OCI-LY1 (cell line): ENCODE data around the gene GNB5.

Experiments
- H2AFZ ChIP-seq: fragments of 200-600 bp; sonication (generic), shearing (Covaris generic); 2 replicates; pipeline ENCODE4 v1.6.0; 2014; ENCODE audit warnings: antibody characterized with exemption, mild to moderate bottlenecking, low read length
- H3F3A ChIP-seq: fragments of 200-600 bp; sonication (generic), shearing (Covaris generic); 2 replicates; pipeline ENCODE4 v1.6.0; 2014; ENCODE audit warnings: mild to moderate bottlenecking, antibody characterized with exemption, low read length, moderate library complexity; ENCODE audit not compliant: insufficient read depth
- H3K27ac ChIP-seq: fragments of 200-600 bp; sonication (generic); 2 replicates; pipeline ENCODE4 v1.5.1; 2014; ENCODE audit warnings: low read length, mixed run types, mild to moderate bottlenecking, low read depth; ENCODE audit not compliant: poor library complexity, severe bottlenecking
- H3K27me3 ChIP-seq: fragments of 200-600 bp; sonication (generic); 2 replicates; pipeline ENCODE4 v1.6.0; 2014; ENCODE audit warnings: antibody characterized with exemption, mild to moderate bottlenecking, low read length, moderate library complexity; ENCODE audit not compliant: insufficient read depth
- H3K36me3 ChIP-seq: fragments of 200-600 bp; sonication (generic); 2 replicates; pipeline ENCODE4 v1.6.1; 2014; ENCODE audit warnings: mild to moderate bottlenecking, antibody characterized with exemption, low read length, moderate library complexity, mixed read lengths; ENCODE audit not compliant: insufficient read depth
- H3K4me1 ChIP-seq: fragments of 200-600 bp; sonication (generic); 2 replicates; pipeline ENCODE4 v1.5.1; 2014; ENCODE audit warnings: mild to moderate bottlenecking, low read length, moderate library complexity; ENCODE audit not compliant: insufficient read depth, severe bottlenecking
- H3K4me2 ChIP-seq: fragments of 200-600 bp; sonication (generic), shearing (Covaris generic); 2 replicates; pipeline ENCODE4 v1.6.1; 2014; ENCODE audit warnings: low read length
- H3K4me3 ChIP-seq: fragments of 200-600 bp; sonication (generic); 2 replicates; pipeline ENCODE4 v1.5.1; 2014; ENCODE audit warnings: low read length, low read depth, mild to moderate bottlenecking, mixed read lengths; ENCODE audit not compliant: poor library complexity, severe bottlenecking
- H3K79me2 ChIP-seq: fragments of 200-600 bp; shearing (Covaris generic); 2 replicates; pipeline ENCODE4 v1.6.1; 2016; ENCODE audit warnings: mixed run types, low read length, mixed read lengths; ENCODE audit not compliant: insufficient read depth
- H3K9ac ChIP-seq: fragments of 200-600 bp; sonication (generic), shearing (Covaris generic); 2 replicates; pipeline ENCODE4 v1.6.1; 2014; ENCODE audit warnings: mild to moderate bottlenecking, low read length, mixed read lengths
- H3K9me2 ChIP-seq: fragments of 200-600 bp; sonication (generic), shearing (Covaris generic); 2 replicates; pipeline ENCODE4 v1.6.1; 2014; ENCODE audit warnings: low read depth, mild to moderate bottlenecking, low read length, mixed read lengths
- H3K9me3 ChIP-seq: fragments of 200-600 bp; shearing (Covaris generic); 2 replicates; pipeline ENCODE4 v1.6.1; 2014; ENCODE audit warnings: low read length, mixed read lengths
- H4K20me1 ChIP-seq: fragments of 200-600 bp; sonication (generic), shearing (Covaris generic); 2 replicates; pipeline ENCODE4 v1.6.0; 2016; ENCODE audit warnings: mild to moderate bottlenecking, low read length; ENCODE audit not compliant: insufficient read depth
- CTCF ChIP-seq: fragments of 200-600 bp; sonication (generic), shearing (Covaris generic); IDR thresholded peaks from 2 replicates; pipeline ENCODE4 v1.5.1; 2017; ENCODE audit warnings: mild to moderate bottlenecking, antibody characterized with exemption, low read length, moderate library complexity, mixed read lengths
- EZH2 ChIP-seq: fragments of 200-600 bp; sonication (generic), shearing (Covaris generic); IDR thresholded peaks from 2 replicates; pipeline ENCODE4 v1.8.0; 2017; ENCODE audit warnings: borderline replicate concordance, mixed run types, mild to moderate bottlenecking, antibody characterized with exemption, low read length, moderate library complexity, mixed read lengths

The GNB5 gene

GRCh38 chr15:52185151-52185561, 6.0 kb downstream of the GNB5 start:
- no peaks in the 10 kb centered on the region for H3K36me3 ChIP-seq
- no peak overlapping the region for H3K4me2 ChIP-seq
- peaks cover 35% of the 10 kb centered on the region for H3K4me1 ChIP-seq
- TF ChIP-seq CTCF (no peak), EZH2 (no peak)
- H4K20me1 ChIP-seq: no peaks in the 10 kb centered on the region
- H3K9ac ChIP-seq: no peak overlapping the region
- H3K79me2 ChIP-seq: no peaks in the 10 kb centered on the region
- H3K4me3 ChIP-seq: no peak overlapping the region
- no peaks in the 10 kb centered on the region for H3K9me2 ChIP-seq
- H3K9me3 ChIP-seq: no peaks in the 10 kb centered on the region
- H3K27me3 ChIP-seq: no peaks in the 10 kb centered on the region
- no peak overlapping the region for H2AFZ ChIP-seq
- H3F3A ChIP-seq: peaks cover 3% of the 10 kb centered on the region; the same call in 1 of the 2 replicates
- H3K27ac ChIP-seq: no peak overlapping the region

- H3K79me2 ChIP-seq: no peaks in the 10 kb centered on the region
- TF ChIP-seq EZH2 (no peak), CTCF (no peak)
- no peaks in the 10 kb centered on the region for H3K36me3 ChIP-seq
- H4K20me1 ChIP-seq: no peaks in the 10 kb centered on the region
- no peak overlapping the region for H3K27ac ChIP-seq
- H3K9me3 ChIP-seq: no peaks in the 10 kb centered on the region
- no peak overlapping the region for H2AFZ ChIP-seq
- H3K4me3 ChIP-seq: no peak overlapping the region
- H3K27me3 ChIP-seq: no peaks in the 10 kb centered on the region
- peaks cover 35% of the 10 kb centered on the region for H3K4me1 ChIP-seq
- no peak overlapping the region for H3K4me2 ChIP-seq
- H3F3A ChIP-seq: peaks cover 3% of the 10 kb centered on the region; the same call in 1 of the 2 replicates
- H3K9ac ChIP-seq: no peak overlapping the region
- no peaks in the 10 kb centered on the region for H3K9me2 ChIP-seq
These were observed 6.5 kb downstream of the GNB5 start for GRCh38 chr15:52184721-52185120.

GRCh38 chr15:52183562-52184173, 7.5 kb downstream of the GNB5 start:
- H3F3A ChIP-seq: peaks cover 3% of the 10 kb centered on the region; the same call in 1 of the 2 replicates
- H3K4me1 ChIP-seq: peaks cover 37% of the 10 kb centered on the region
- H3K9ac ChIP-seq: no peak overlapping the region
- H3K36me3 ChIP-seq: no peaks in the 10 kb centered on the region
- no peak overlapping the region for H3K4me3 ChIP-seq
- TF ChIP-seq CTCF (peak; percentile 89), EZH2 (no peak)
- H3K9me3 ChIP-seq: no peaks in the 10 kb centered on the region
- H3K27me3 ChIP-seq: no peaks in the 10 kb centered on the region
- H3K4me2 ChIP-seq: no peak overlapping the region
- peak overlapping the region; percentile 92 for H3K27ac ChIP-seq
- H3K9me2 ChIP-seq: no peaks in the 10 kb centered on the region
- no peaks in the 10 kb centered on the region for H4K20me1 ChIP-seq
- peaks cover 5% of the 10 kb centered on the region for H3K79me2 ChIP-seq
- no peak overlapping the region for H2AFZ ChIP-seq
